H9 (cell line): ENCODE results near the gene EVC. TPM values are rescaled to one million over a fixed set of nuclear protein-coding genes. Genes with fewer than 3 reads are reported as not detected.
"Not testable (repeated sequence)": the region's sequence is repeated elsewhere in the genome, so short reads cannot be mapped to it uniquely, and the experiment has no call there.

ENCODE experiments used
- DNase-seq: peaks from one replicate; pipeline ENCODE4 v3.0.0-alpha.2; 2017
- H2AFZ ChIP-seq: one replicate; pipeline ENCODE4 v1.6.1; 2013; ENCODE audit warnings: mild to moderate bottlenecking, low read length, control low read depth, moderate library complexity
- H2AK5ac ChIP-seq: 2 replicates; pipeline ENCODE4 v1.6.1; 2013; ENCODE audit warnings: low read length, control low read depth, mixed read lengths; ENCODE audit not compliant: insufficient read length
- H2BK120ac ChIP-seq: one replicate; pipeline ENCODE4 v1.6.1; 2013; ENCODE audit warnings: low read depth, mild to moderate bottlenecking, low read length, control low read depth, inconsistent platforms; ENCODE audit not compliant: poor library complexity, severe bottlenecking
- H2BK12ac ChIP-seq: 2 replicates; pipeline ENCODE4 v1.6.1; 2013; ENCODE audit warnings: low read length, control low read depth, mixed read lengths, low read depth; ENCODE audit not compliant: insufficient read length
- H2BK15ac ChIP-seq: 2 replicates; pipeline ENCODE4 v1.6.1; 2013; ENCODE audit warnings: low read depth, low read length, control low read depth
- H2BK20ac ChIP-seq: one replicate; pipeline ENCODE4 v1.6.1; 2013; ENCODE audit warnings: low read depth, mild to moderate bottlenecking, low read length, control low read depth, inconsistent platforms; ENCODE audit not compliant: poor library complexity, severe bottlenecking
- H2BK5ac ChIP-seq: 2 replicates; pipeline ENCODE4 v1.6.1; 2013; ENCODE audit warnings: low read length, control low read depth, mixed read lengths; ENCODE audit not compliant: insufficient read length
- H3K14ac ChIP-seq: 2 replicates; pipeline ENCODE4 v1.6.1; 2013; ENCODE audit warnings: low read length, control low read depth; ENCODE audit not compliant: insufficient read depth
- H3K18ac ChIP-seq: 2 replicates; pipeline ENCODE4 v1.6.1; 2013; ENCODE audit warnings: low read depth, mild to moderate bottlenecking, mixed read lengths, low read length, control low read depth; ENCODE audit not compliant: insufficient read length
- H3K23ac ChIP-seq: 2 replicates; pipeline ENCODE4 v1.6.1; 2013; ENCODE audit warnings: low read length, control low read depth, mixed read lengths, low read depth; ENCODE audit not compliant: insufficient read length
- H3K23me2 ChIP-seq: 2 replicates; pipeline ENCODE4 v1.6.1; 2013; ENCODE audit warnings: low read depth, mild to moderate bottlenecking, mixed read lengths, low read length, control low read depth; ENCODE audit not compliant: insufficient read length, poor library complexity, severe bottlenecking
- H3K27ac ChIP-seq: 2 replicates; pipeline ENCODE4 v1.5.1; 2013; ENCODE audit warnings: low read length, control low read depth, mixed read lengths, low read depth; ENCODE audit not compliant: insufficient read length
- H3K27me3 ChIP-seq: 2 replicates; pipeline ENCODE4 v1.6.1; 2013; ENCODE audit warnings: low read length, control low read depth, inconsistent platforms; ENCODE audit not compliant: insufficient read depth
- H3K4ac ChIP-seq: 2 replicates; pipeline ENCODE4 v1.6.1; 2013; ENCODE audit warnings: low read depth, mild to moderate bottlenecking, control low read depth, inconsistent platforms, low read length, moderate library complexity
- H3K4me1 ChIP-seq: 2 replicates; pipeline ENCODE4 v1.6.1; 2013; ENCODE audit warnings: low read length, control low read depth, inconsistent platforms; ENCODE audit not compliant: insufficient read depth
- H3K4me2 ChIP-seq: 2 replicates; pipeline ENCODE4 v1.6.1; 2013; ENCODE audit warnings: low read length, control low read depth, mixed read lengths; ENCODE audit not compliant: insufficient read length, insufficient read depth
- H3K56ac ChIP-seq: 2 replicates; pipeline ENCODE4 v1.6.1; 2013; ENCODE audit warnings: low read depth, mild to moderate bottlenecking, mixed read lengths, low read length, control low read depth; ENCODE audit not compliant: insufficient read length
- H3K79me1 ChIP-seq: 2 replicates; pipeline ENCODE4 v1.6.1; 2013; ENCODE audit warnings: low read depth, mild to moderate bottlenecking, moderate library complexity, low read length, control low read depth, inconsistent platforms; ENCODE audit not compliant: insufficient read depth, poor library complexity, severe bottlenecking
- H3K79me2 ChIP-seq: 2 replicates; pipeline ENCODE4 v1.6.1; 2013; ENCODE audit warnings: low read length, control low read depth, inconsistent platforms; ENCODE audit not compliant: insufficient read depth
- H3K9ac ChIP-seq: 2 replicates; pipeline ENCODE4 v1.6.1; 2013; ENCODE audit warnings: low read length, control low read depth, mixed read lengths; ENCODE audit not compliant: insufficient read length; ENCODE audit errors: extremely low read depth
- H3K9me3 ChIP-seq: one replicate; pipeline ENCODE4 v1.6.1; 2013; ENCODE audit warnings: low read depth, low read length, inconsistent platforms; ENCODE audit not compliant: control insufficient read depth
- H3T11ph ChIP-seq: one replicate; pipeline ENCODE4 v1.6.1; 2013; ENCODE audit warnings: mild to moderate bottlenecking, low read length, control low read depth, inconsistent platforms
- H4K20me1 ChIP-seq: one replicate; pipeline ENCODE4 v1.6.1; 2013; ENCODE audit not compliant: control insufficient read depth, insufficient read length, insufficient read depth
- H4K5ac ChIP-seq: 2 replicates; pipeline ENCODE4 v1.6.1; 2013; ENCODE audit warnings: low read depth, mild to moderate bottlenecking, mixed read lengths, low read length, control low read depth; ENCODE audit not compliant: insufficient read length
- H4K8ac ChIP-seq: replicated peaks from 2 replicates; pipeline ENCODE4 v1.6.1; 2013; ENCODE audit warnings: low read length, control low read depth, mixed read lengths, low read depth; ENCODE audit not compliant: insufficient read length
- H4K91ac ChIP-seq: 2 replicates; pipeline ENCODE4 v1.6.1; 2013; ENCODE audit warnings: low read depth, mild to moderate bottlenecking, moderate library complexity, mixed read lengths, low read length, control low read depth; ENCODE audit not compliant: insufficient read length
- H3K27ac Mint-ChIP-seq, 3 experiments: 2 replicates in 2 of 3; 3 replicates in 1 of 3; pipeline ENCODE4 v1.8.0; 2020 to 2021; ENCODE audit warnings: mixed read lengths in 3 of 3, mild to moderate bottlenecking in 1 of 3, moderate library complexity in 1 of 3
- H3K27me3 Mint-ChIP-seq: 2 replicates; pipeline ENCODE4 v1.8.0; 2021; ENCODE audit warnings: low read depth, mild to moderate bottlenecking, moderate library complexity, mixed read lengths
- H3K36me3 Mint-ChIP-seq, 3 experiments: 2 replicates in 2 of 3; 3 replicates in 1 of 3; pipeline ENCODE4 v1.8.0; 2020 to 2021; ENCODE audit warnings: low read depth in 3 of 3, mixed read lengths in 3 of 3; ENCODE audit not compliant: insufficient read depth in 1 of 3
- H3K4me1 Mint-ChIP-seq, 2 experiments: 2 replicates each; pipeline ENCODE4 v1.8.0; 2020; ENCODE audit warnings: mixed read lengths in 2 of 2
- H3K4me3 Mint-ChIP-seq, 2 experiments: 2 replicates in 1 of 2; 3 replicates in 1 of 2; pipeline ENCODE4 v1.8.0; 2020 to 2021; ENCODE audit warnings: mild to moderate bottlenecking in 2 of 2, mixed read lengths in 2 of 2, moderate library complexity in 1 of 2
- H3K9me3 Mint-ChIP-seq, 2 experiments: 2 replicates in 1 of 2; 3 replicates in 1 of 2; pipeline ENCODE4 v1.8.0; 2020; ENCODE audit warnings: mild to moderate bottlenecking in 2 of 2, mixed read lengths in 2 of 2, moderate library complexity in 1 of 2
- WGBS: extraction: QIAGEN DNeasy Blood & Tissue Kit; methylation state at CpG from one replicate; pipeline ENCODE4 v1.1.7; 2013; ENCODE audit warnings: missing lambda C conversion rate, low lambda C conversion rate, mixed read lengths; ENCODE audit not compliant: insufficient read length; ENCODE audit errors: extremely low coverage; 5-methylcytosine and 5-hydroxymethylcytosine counted together
- total RNA-seq: library from RNA; stranded (reverse); gene quantifications from 2 replicates; pipeline ENCODE4 v1.2.1, GENCODE V29; 2021
- TF ChIP-seq, protein P1 (sequence below): fragments of 200-600 bp; sonication (generic); conservative IDR thresholded peaks from 3 replicates; pipeline ENCODE4 v1.8.0; 2021; ENCODE audit warnings: antibody characterized with exemption, mild to moderate bottlenecking

Gene EVC
- total RNA-seq, 1 experiment from 2014 or later: 10.1 TPM

DNA sequence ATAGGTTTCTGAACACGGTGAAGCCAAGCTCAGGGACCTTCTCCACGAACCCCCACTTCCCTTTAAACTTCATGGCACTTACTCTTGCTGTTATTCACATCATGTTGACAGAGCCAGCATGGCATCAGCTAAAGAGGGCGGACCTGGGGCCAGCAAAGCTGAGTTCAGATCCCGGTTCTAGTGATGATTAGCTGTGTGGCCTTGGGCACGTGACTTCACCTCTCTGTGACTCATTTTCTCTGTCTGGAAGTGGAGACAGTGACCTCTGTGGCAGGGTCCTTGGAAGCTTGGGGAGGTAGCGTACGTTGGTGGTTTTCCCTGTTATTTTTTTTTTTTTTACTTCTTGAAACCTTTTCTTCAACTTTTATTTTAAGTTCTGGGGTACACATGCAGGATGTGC, 13.4 kb downstream of the EVC start:
- H3K9ac ChIP-seq: no peak overlapping the region
- TF ChIP-seq, protein P1, sequence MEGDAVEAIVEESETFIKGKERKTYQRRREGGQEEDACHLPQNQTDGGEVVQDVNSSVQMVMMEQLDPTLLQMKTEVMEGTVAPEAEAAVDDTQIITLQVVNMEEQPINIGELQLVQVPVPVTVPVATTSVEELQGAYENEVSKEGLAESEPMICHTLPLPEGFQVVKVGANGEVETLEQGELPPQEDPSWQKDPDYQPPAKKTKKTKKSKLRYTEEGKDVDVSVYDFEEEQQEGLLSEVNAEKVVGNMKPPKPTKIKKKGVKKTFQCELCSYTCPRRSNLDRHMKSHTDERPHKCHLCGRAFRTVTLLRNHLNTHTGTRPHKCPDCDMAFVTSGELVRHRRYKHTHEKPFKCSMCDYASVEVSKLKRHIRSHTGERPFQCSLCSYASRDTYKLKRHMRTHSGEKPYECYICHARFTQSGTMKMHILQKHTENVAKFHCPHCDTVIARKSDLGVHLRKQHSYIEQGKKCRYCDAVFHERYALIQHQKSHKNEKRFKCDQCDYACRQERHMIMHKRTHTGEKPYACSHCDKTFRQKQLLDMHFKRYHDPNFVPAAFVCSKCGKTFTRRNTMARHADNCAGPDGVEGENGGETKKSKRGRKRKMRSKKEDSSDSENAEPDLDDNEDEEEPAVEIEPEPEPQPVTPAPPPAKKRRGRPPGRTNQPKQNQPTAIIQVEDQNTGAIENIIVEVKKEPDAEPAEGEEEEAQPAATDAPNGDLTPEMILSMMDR: no peak
- no peak overlapping the region for H2BK5ac ChIP-seq
- no peak overlapping the region for H2BK15ac ChIP-seq
- H3K56ac ChIP-seq: no peak overlapping the region
- H4K20me1 ChIP-seq: no peaks in the 10 kb centered on the region
- H3K79me2 ChIP-seq: no peaks in the 10 kb centered on the region
- no peaks in the 10 kb centered on the region for H3K79me1 ChIP-seq
- H2BK20ac ChIP-seq: no peak overlapping the region
- H3K27ac ChIP-seq: no peak overlapping the region
- H4K5ac ChIP-seq: no peak overlapping the region
- no peak for DNase-seq
- H2BK120ac ChIP-seq: no peak overlapping the region
- Mint-ChIP-seq H3K4me3 (no peak overlapping the region), H3K27me3 (no peaks in the 10 kb centered on the region), H3K9me3 (peaks cover 0 to 2% of the 10 kb centered on the region in 2 experiments; a peak in 2 of 5 replicates), H3K27ac (no peak overlapping the region), H3K4me1 (peaks cover 5 to 7% of the 10 kb centered on the region in 2 experiments), H3K36me3 (peaks cover 21 to 24% (median 22%) of the 10 kb centered on the region in 3 experiments; a peak in 6 of 7 replicates)
- H3K4me1 ChIP-seq: no peaks in the 10 kb centered on the region
- H4K8ac ChIP-seq: no peak overlapping the region
- no peak overlapping the region for H3K23ac ChIP-seq
- no peak overlapping the region for H4K91ac ChIP-seq
- H3K14ac ChIP-seq: no peak overlapping the region
- H3T11ph ChIP-seq: no peak overlapping the region
- H3K23me2 ChIP-seq: no peaks in the 10 kb centered on the region
- no peak overlapping the region for H3K18ac ChIP-seq
- no peak overlapping the region for H3K4ac ChIP-seq
- H3K27me3 ChIP-seq: no peaks in the 10 kb centered on the region
- H2AFZ ChIP-seq: no peak overlapping the region
- no peak overlapping the region for H3K4me2 ChIP-seq
- no CpG with 5 or more reads among the region's 7 CpGs for WGBS
- no peak overlapping the region for H2AK5ac ChIP-seq
- no peak overlapping the region for H2BK12ac ChIP-seq
- no peaks in the 10 kb centered on the region for H3K9me3 ChIP-seq

DNA sequence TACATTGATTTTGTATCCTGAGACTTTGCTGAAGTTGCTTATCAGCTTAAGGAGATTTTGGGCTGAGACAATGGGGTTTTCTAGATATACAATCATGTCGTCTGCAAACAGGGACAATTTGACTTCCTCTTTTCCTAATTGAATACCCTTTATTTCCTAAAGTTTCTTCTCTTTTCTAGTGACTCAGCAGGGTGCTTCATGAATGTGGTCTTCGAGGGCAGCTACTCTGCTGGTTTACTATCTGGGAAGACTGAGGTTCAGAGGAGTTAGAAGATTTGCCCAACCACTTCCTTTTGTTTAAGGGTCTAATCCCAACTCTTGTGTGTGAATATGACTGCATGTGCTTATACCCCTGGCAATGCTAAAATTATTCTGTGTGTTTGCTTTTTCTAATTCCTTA, 17.4 kb downstream of the EVC start:
- not testable (repeated sequence) for H3K79me2 ChIP-seq
- WGBS: no CpG with 5 or more reads among the region's 2 CpGs

More for the DNA sequence above, 17.4 kb downstream of the EVC start:
- not testable (repeated sequence) for H3K4me2 ChIP-seq, H3K9me3 Mint-ChIP-seq, H3K14ac ChIP-seq, H3K4ac ChIP-seq, H3K9me3 ChIP-seq, H3K4me3 Mint-ChIP-seq, H2BK120ac ChIP-seq, H3K27me3 ChIP-seq, H3K18ac ChIP-seq, H2BK12ac ChIP-seq, H4K91ac ChIP-seq, H3K27ac ChIP-seq, H2BK20ac ChIP-seq, H3K27me3 Mint-ChIP-seq, DNase-seq, H3K4me1 ChIP-seq, H3K23ac ChIP-seq, H2AK5ac ChIP-seq, H3K9ac ChIP-seq, H2BK15ac ChIP-seq, H2BK5ac ChIP-seq, H3K27ac Mint-ChIP-seq, H4K20me1 ChIP-seq, H4K8ac ChIP-seq, H3T11ph ChIP-seq, H3K56ac ChIP-seq, H3K79me1 ChIP-seq, H2AFZ ChIP-seq, H3K23me2 ChIP-seq, H4K5ac ChIP-seq, H3K4me1 Mint-ChIP-seq
- peaks cover 23 to 49% (median 33%) of the 10 kb centered on the region in 3 experiments for H3K36me3 Mint-ChIP-seq
